Neural cell (in vitro differentiated cells): ENCODE results near the gene ABCA2. TPM values are rescaled to one million over a fixed set of nuclear protein-coding genes. Genes with fewer than 3 reads are reported as not detected.

Source experiments
- H2AFZ ChIP-seq: fragments of 200-600, 300-800 bp; sonication (generic), shearing (Covaris generic); 2 replicates; pipeline ENCODE4 v1.6.0; 2014; ENCODE audit warnings: low read depth, mild to moderate bottlenecking, antibody characterized with exemption, low read length, moderate library complexity
- H3F3A ChIP-seq: fragments of 200-600 bp; shearing (Covaris generic); 2 replicates; pipeline ENCODE4 v1.6.1; 2016; ENCODE audit warnings: mild to moderate bottlenecking, moderate library complexity, mixed read lengths, antibody characterized with exemption, low read length; ENCODE audit not compliant: insufficient read depth, poor library complexity, severe bottlenecking
- H3K27ac ChIP-seq: fragments of 200-600, 300-800 bp; sonication (generic), shearing (Covaris generic); 2 replicates; pipeline ENCODE4 v1.5.1; 2014; ENCODE audit warnings: mild to moderate bottlenecking, low read length, moderate library complexity
- H3K27me3 ChIP-seq: fragments of 300-800, 200-600 bp; sonication (generic), shearing (Covaris generic); 2 replicates; pipeline ENCODE4 v1.6.0; 2014; ENCODE audit warnings: mild to moderate bottlenecking, low read depth, low read length, moderate library complexity; ENCODE audit not compliant: insufficient read depth
- H3K36me3 ChIP-seq: fragments of 300-800, 200-600 bp; sonication (generic), shearing (Covaris generic); 2 replicates; pipeline ENCODE4 v1.5.1; 2014; ENCODE audit warnings: mild to moderate bottlenecking, antibody characterized with exemption, low read length, moderate library complexity; ENCODE audit not compliant: insufficient read depth
- H3K4me2 ChIP-seq: fragments of 300-800, 200-600 bp; sonication (generic), shearing (Covaris generic); 2 replicates; pipeline ENCODE4 v1.6.0; 2014; ENCODE audit warnings: mild to moderate bottlenecking, low read length
- H3K4me3 ChIP-seq: fragments of 300-800, 200-600 bp; sonication (generic), shearing (Covaris generic); 2 replicates; pipeline ENCODE4 v1.5.1; 2014; ENCODE audit warnings: mild to moderate bottlenecking, low read length, moderate library complexity
- H3K79me2 ChIP-seq: fragments of 200-600 bp; shearing (Covaris generic); replicated peaks from 2 replicates; pipeline ENCODE4 v1.6.0; 2014; ENCODE audit warnings: mild to moderate bottlenecking, low read length, moderate library complexity; ENCODE audit not compliant: insufficient read depth
- H3K9ac ChIP-seq: fragments of 300-800, 200-600 bp; sonication (generic), shearing (Covaris generic); 2 replicates; pipeline ENCODE4 v1.6.1; 2016; ENCODE audit warnings: mild to moderate bottlenecking, low read length, mixed read lengths
- H3K9me2 ChIP-seq: fragments of 200-600 bp; shearing (Covaris generic); 2 replicates; pipeline ENCODE4 v1.6.1; 2016; ENCODE audit warnings: mild to moderate bottlenecking, low read length, mixed read lengths; ENCODE audit not compliant: insufficient read depth
- H3K9me3 ChIP-seq: fragments of 200-600, 300-800 bp; sonication (generic), shearing (Covaris generic); 2 replicates; pipeline ENCODE4 v1.6.1; 2016; ENCODE audit warnings: mild to moderate bottlenecking, mixed run types, low read length, moderate library complexity, mixed read lengths
- H4K20me1 ChIP-seq: fragments of 200-600 bp; shearing (Covaris generic); 2 replicates; pipeline ENCODE4 v1.6.1; 2016; ENCODE audit warnings: mild to moderate bottlenecking, mixed run types; ENCODE audit not compliant: insufficient read depth
- EP300 ChIP-seq: fragments of 450-650 bp; conservative IDR thresholded peaks from 2 replicates; pipeline ENCODE4 v1.6.1; 2014; ENCODE audit warnings: antibody characterized with exemption, mild to moderate bottlenecking, moderate library complexity; ENCODE audit not compliant: poor library complexity, severe bottlenecking
- EZH2 ChIP-seq: fragments of 200-600, 300-800 bp; shearing (Covaris generic), sonication (generic); IDR thresholded peaks from 2 replicates; pipeline ENCODE4 v1.6.1; 2014; ENCODE audit warnings: antibody characterized with exemption, low read length, borderline replicate concordance, mild to moderate bottlenecking; ENCODE audit not compliant: insufficient read depth, poor library complexity, severe bottlenecking
- MXI1 ChIP-seq: fragments of 450-650 bp; conservative IDR thresholded peaks from 2 replicates; pipeline ENCODE4 v1.6.1; 2014; ENCODE audit warnings: antibody characterized with exemption, mild to moderate bottlenecking; ENCODE audit not compliant: poor library complexity, severe bottlenecking
- POLR2AphosphoS5 ChIP-seq: IDR thresholded peaks from 2 replicates; pipeline ENCODE4 v1.6.1; 2012
- RAD21 ChIP-seq: fragments of 450-650 bp; conservative IDR thresholded peaks from 2 replicates; pipeline ENCODE4 v1.6.1; 2014; ENCODE audit warnings: antibody characterized with exemption, mild to moderate bottlenecking, moderate library complexity
- SMC3 ChIP-seq: fragments of 450-650 bp; conservative IDR thresholded peaks from 2 replicates; pipeline ENCODE4 v1.6.1; 2014; ENCODE audit warnings: antibody characterized with exemption, mild to moderate bottlenecking, moderate library complexity; ENCODE audit not compliant: poor library complexity
- TAF1 ChIP-seq: IDR thresholded peaks from 2 replicates; pipeline ENCODE4 v1.6.1; 2012; ENCODE audit warnings: low read depth
- polyA plus RNA-seq: library from polyadenylated mRNA; depleted of rRNA; stranded (reverse); fragments of >200 nt; gene quantifications from 2 replicates; pipeline ENCODE4 v1.2.3, GENCODE V29; 2014
- TF ChIP-seq, protein P1 (sequence below): IDR thresholded peaks from 2 replicates; pipeline ENCODE4 v1.6.1; 2012; ENCODE audit warnings: borderline replicate concordance
- TF ChIP-seq, protein P2 (sequence below): fragments of 450-650 bp; IDR thresholded peaks from 2 replicates; pipeline ENCODE4 v1.5.1; 2014; ENCODE audit warnings: antibody characterized with exemption, mild to moderate bottlenecking, moderate library complexity; ENCODE audit not compliant: poor library complexity, severe bottlenecking

Gene ABCA2
- polyA plus RNA-seq, 1 donor from 2014 or later = 30.6 TPM

DNA sequence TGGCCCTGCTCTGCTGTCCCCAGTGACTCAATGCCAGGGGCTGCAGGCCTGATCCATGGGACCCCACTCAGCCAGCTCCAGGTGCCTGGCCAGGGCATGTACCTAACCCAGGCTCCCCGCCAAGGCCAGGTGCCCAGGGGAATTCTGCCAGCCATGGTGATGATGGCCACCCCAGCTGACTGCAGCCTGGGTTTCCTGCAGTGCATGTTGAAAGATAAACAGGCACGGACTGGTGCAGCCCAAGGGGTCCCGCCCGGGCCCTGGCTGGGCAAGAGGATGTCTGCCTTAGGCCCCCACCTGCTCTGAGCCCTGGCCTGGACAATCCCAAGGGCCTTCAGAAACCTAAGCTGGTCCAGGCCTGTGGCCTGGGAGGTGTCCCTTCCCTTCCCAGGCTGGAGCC, 1.2 kb downstream of the ABCA2 start:
- no peak for TF ChIP-seq EP300
- TF ChIP-seq POLR2AphosphoS5 = no peak
- TF ChIP-seq, protein P1, sequence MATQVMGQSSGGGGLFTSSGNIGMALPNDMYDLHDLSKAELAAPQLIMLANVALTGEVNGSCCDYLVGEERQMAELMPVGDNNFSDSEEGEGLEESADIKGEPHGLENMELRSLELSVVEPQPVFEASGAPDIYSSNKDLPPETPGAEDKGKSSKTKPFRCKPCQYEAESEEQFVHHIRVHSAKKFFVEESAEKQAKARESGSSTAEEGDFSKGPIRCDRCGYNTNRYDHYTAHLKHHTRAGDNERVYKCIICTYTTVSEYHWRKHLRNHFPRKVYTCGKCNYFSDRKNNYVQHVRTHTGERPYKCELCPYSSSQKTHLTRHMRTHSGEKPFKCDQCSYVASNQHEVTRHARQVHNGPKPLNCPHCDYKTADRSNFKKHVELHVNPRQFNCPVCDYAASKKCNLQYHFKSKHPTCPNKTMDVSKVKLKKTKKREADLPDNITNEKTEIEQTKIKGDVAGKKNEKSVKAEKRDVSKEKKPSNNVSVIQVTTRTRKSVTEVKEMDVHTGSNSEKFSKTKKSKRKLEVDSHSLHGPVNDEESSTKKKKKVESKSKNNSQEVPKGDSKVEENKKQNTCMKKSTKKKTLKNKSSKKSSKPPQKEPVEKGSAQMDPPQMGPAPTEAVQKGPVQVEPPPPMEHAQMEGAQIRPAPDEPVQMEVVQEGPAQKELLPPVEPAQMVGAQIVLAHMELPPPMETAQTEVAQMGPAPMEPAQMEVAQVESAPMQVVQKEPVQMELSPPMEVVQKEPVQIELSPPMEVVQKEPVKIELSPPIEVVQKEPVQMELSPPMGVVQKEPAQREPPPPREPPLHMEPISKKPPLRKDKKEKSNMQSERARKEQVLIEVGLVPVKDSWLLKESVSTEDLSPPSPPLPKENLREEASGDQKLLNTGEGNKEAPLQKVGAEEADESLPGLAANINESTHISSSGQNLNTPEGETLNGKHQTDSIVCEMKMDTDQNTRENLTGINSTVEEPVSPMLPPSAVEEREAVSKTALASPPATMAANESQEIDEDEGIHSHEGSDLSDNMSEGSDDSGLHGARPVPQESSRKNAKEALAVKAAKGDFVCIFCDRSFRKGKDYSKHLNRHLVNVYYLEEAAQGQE = no peak
- no peak for TF ChIP-seq SMC3
- no peak for TF ChIP-seq TAF1
- no peak for TF ChIP-seq RAD21
- no peak for TF ChIP-seq EZH2
- TF ChIP-seq MXI1 = no peak
- TF ChIP-seq, protein P2, sequence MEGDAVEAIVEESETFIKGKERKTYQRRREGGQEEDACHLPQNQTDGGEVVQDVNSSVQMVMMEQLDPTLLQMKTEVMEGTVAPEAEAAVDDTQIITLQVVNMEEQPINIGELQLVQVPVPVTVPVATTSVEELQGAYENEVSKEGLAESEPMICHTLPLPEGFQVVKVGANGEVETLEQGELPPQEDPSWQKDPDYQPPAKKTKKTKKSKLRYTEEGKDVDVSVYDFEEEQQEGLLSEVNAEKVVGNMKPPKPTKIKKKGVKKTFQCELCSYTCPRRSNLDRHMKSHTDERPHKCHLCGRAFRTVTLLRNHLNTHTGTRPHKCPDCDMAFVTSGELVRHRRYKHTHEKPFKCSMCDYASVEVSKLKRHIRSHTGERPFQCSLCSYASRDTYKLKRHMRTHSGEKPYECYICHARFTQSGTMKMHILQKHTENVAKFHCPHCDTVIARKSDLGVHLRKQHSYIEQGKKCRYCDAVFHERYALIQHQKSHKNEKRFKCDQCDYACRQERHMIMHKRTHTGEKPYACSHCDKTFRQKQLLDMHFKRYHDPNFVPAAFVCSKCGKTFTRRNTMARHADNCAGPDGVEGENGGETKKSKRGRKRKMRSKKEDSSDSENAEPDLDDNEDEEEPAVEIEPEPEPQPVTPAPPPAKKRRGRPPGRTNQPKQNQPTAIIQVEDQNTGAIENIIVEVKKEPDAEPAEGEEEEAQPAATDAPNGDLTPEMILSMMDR = no peak
- peak overlapping the region; percentile 91 for H3K4me2 ChIP-seq
- peak overlapping the region; percentile 77 for H3K4me3 ChIP-seq
- no peak overlapping the region for H2AFZ ChIP-seq
- H3K36me3 ChIP-seq = no peaks in the 10 kb centered on the region
- H3K27me3 ChIP-seq = no peaks in the 10 kb centered on the region
- H3K9ac ChIP-seq = peak overlapping the region; percentile 77
- no peaks in the 10 kb centered on the region for H3F3A ChIP-seq
- H3K9me3 ChIP-seq = no peaks in the 10 kb centered on the region
- H3K9me2 ChIP-seq = no peaks in the 10 kb centered on the region
- H4K20me1 ChIP-seq = no peaks in the 10 kb centered on the region
- H3K27ac ChIP-seq = no peak overlapping the region
- H3K79me2 ChIP-seq = peaks cover 5% of the 10 kb centered on the region

DNA sequence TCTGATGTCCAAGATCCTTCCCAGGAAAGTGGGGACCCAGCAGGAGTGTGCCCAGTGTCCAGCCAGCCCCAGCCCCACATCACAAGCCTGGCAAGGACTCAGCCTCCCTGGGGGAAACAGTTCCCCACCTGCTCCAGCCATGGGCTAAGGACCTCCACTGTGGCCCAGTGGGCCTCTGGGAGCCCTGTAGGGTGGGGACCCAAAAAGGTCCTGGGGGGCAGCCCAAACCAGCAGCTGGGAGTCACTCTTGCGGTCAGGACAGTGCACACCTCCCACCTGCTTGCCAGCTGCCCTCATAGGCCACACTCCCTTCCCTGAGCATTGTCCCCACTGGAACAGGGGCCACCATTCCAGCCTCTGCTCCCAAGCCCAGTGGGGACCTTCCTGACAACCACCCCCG, 1.7 kb downstream of the ABCA2 start:
- Histone ChIP-seq H3K4me2 (no peak overlapping the region), H3K79me2 (peaks cover 5% of the 10 kb centered on the region), H3F3A (no peaks in the 10 kb centered on the region), H3K9me3 (no peaks in the 10 kb centered on the region), H3K36me3 (no peaks in the 10 kb centered on the region), H3K9ac (no peak overlapping the region), H3K27me3 (no peaks in the 10 kb centered on the region), H3K4me3 (peak overlapping the region; percentile 77), H3K27ac (no peak overlapping the region), H2AFZ (no peak overlapping the region), H3K9me2 (no peaks in the 10 kb centered on the region), H4K20me1 (no peaks in the 10 kb centered on the region)
- TF ChIP-seq EP300 = no peak
- no peak for TF ChIP-seq TAF1
- TF ChIP-seq EZH2 = no peak
- no peak for TF ChIP-seq RAD21

DNA sequence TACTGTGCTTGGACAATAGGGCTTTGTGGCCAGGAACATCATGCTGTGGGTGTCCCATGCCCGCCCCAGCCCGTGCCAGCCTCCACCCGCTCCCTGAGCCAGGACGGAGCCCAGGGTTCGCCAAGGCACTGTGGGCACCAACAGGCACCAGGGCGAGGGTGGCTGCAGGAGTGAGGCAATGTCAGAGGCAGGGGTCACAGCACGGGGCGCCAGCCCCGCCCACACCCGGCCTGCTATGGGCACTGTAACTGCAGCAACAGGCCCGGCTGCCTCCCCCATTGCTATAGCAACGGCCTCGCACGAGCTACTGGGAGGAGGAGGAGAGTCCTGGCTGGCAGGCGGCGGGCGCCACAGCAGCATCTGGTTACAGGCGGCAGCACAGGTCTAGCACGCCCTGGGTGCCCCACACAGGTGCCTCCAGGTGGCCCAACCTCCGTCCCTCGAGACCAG, 2.5 kb downstream of the ABCA2 start:
- Histone ChIP-seq H3K36me3 (no peaks in the 10 kb centered on the region), H3F3A (no peaks in the 10 kb centered on the region), H4K20me1 (no peaks in the 10 kb centered on the region), H3K9ac (no peak overlapping the region), H2AFZ (no peak overlapping the region), H3K4me3 (no peak overlapping the region), H3K27me3 (no peaks in the 10 kb centered on the region), H3K79me2 (peaks cover 5% of the 10 kb centered on the region), H3K9me3 (no peaks in the 10 kb centered on the region), H3K27ac (no peak overlapping the region), H3K4me2 (no peak overlapping the region), H3K9me2 (no peaks in the 10 kb centered on the region)
- TF ChIP-seq RAD21 = no peak
